HAP-1 (cell line): ENCODE measurements around the gene ZKSCAN4.

Experiments used
- DNase-seq, 2 experiments: peaks; one replicate each; pipeline ENCODE4 v3.0.0-alpha.2; 2016 to 2020; ENCODE audit warnings: low spot score in 2 of 2
- H3K27me3 ChIP-seq: fragments of 250-450 bp; sonication (Bioruptor Pico); 2 replicates; pipeline ENCODE4 v1.5.1; 2020; ENCODE audit warnings: low read depth, mild to moderate bottlenecking, moderate library complexity
- H3K36me3 ChIP-seq: fragments of 250-450 bp; sonication (Bioruptor Pico); replicated peaks from 2 replicates; pipeline ENCODE4 v1.5.1; 2020; ENCODE audit warnings: mild to moderate bottlenecking
- H3K4me1 ChIP-seq: fragments of 250-450 bp; sonication (Bioruptor Pico); 2 replicates; pipeline ENCODE4 v1.5.1; 2020; ENCODE audit warnings: mild to moderate bottlenecking
- H3K4me3 ChIP-seq: fragments of 250-450 bp; sonication (Bioruptor Pico); 2 replicates; pipeline ENCODE4 v1.5.1; 2020; ENCODE audit warnings: mild to moderate bottlenecking, moderate library complexity
- H3K9me3 ChIP-seq: fragments of 250-450 bp; sonication (Bioruptor Pico); 2 replicates; pipeline ENCODE4 v1.5.1; 2020; ENCODE audit warnings: mild to moderate bottlenecking, moderate library complexity
- in situ Hi-C: fragments of 300-500 bp; cut with MboI; formaldehyde crosslinking; loops from 3 replicates; pipeline ENCODE4 v1.14.3; 2020; ENCODE audit warnings: low sequenced_read_pairs, inconsistent platforms, mixed read lengths

Gene ZKSCAN4

DNA sequence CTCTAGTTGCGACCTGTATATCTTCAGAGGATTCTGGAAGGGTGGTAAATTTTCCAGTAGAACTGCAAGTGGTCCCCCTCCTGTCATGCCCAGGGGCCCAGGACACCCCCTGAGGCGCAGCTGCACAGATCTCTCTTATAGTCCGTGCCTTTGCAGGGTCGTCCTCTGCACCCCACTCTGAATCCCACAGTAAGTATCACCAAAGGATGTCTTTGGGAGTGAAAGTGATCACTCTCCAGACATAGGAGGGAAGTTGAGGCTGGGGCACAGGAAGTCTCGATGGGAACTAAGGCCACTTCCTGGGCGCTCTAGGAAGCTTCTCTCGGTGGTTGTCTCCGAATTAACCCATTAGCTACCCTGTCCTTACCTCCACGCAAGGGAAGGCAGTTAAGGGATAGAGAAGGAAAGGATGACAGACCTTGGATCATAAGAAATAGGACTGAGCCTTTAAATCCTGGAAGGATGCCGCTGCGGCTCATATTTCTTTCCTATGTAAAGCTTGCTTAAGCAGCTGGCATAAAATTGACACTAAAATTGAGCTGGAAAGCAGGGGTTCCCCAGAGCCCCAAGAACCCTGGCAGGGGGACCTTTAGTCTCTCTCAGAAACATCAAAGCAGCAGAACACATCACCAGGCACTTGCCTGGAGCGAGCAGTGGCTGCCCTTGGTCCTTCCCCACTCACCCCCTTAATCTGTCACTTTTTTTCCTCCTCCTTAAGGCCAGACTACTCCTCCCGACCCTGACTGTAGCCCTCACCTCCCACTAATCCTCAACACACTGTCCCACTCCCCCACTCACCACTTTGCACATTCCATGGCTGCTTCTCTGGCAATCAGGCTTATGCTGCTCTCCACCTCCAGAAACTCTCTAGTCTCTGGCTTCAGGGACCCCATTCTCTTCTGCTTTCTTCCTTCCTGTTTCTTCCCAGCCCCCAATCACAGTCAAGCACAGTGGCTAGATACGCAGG, at the start of gene ZKSCAN4:
ZKSCAN4 (minus strand) TSS at position 261 of the 967 bp plus-strand sequence. CDS start 289 bp downstream, outside the sequence.
- peak; percentile 81 to 91 for DNase-seq
- in situ Hi-C loops, result loop anchor here (25.0 kb wide), 1 partner anchor 115 kb away; the partner anchor contains the start of gene ZKSCAN8
- peaks cover 13% of the 10 kb centered on the region for H3K4me1 ChIP-seq

DNA sequence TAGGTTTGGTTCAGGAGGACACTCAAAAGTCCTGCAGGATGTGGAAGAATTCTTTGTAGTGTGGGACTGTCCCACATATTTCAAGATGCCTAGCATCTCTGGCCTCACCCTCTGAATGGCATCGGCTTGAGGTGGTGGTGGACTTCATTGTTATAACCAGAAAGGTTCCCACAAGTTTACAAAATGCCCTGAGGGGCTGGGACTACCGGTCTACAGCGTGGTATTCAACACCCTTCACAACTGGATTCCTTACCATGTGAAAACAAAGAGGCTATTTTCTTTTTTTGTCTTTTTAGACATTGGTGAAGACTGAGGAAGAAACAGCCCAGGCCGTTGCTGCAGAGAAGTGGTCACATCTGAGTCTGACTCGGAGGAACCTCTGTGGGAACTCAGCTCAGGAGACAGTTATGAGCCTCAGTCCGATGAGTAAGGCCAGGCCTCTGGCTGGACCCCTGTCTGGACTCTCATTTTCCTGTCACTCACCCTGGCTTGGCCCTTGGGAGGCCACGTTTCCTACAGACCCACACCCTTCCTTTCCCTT, 44.5 kb upstream of the ZKSCAN4 start:
- in situ Hi-C loops, result no loop called here
- H3K36me3 ChIP-seq, result peaks cover 7% of the 10 kb centered on the region
- DNase-seq, result peak in 1 of 2 experiments; percentile 10

More for the DNA sequence above, at the start of gene ZKSCAN4:
- Histone ChIP-seq H3K36me3 (0 out of 2 replicates have a peak, but pooled peaks cover 10% of the 10 kb centered on the region), H3K27me3 (no peaks in the 10 kb centered on the region), H3K9me3 (no peaks in the 10 kb centered on the region), H3K4me3 (peak within 1 kb of the TSS; percentile 54)

DNA sequence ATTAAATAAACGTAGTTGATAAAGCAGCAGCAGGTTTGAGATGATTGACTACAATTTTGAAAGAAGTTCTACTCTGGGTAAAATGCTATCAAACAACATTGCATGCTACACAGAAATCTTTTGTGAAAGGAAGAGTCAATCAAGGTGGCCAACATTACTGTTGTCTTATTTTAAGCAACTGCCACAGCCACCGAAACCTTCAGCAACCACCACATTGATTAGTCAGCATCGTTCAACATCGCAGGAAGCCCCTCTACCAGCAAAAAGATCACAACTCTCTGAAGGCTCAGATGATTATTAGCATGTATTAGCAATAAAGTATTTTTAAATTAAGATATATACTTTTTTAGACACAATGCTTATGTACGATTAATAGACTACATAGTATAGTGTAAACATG, 43.3 kb upstream of the ZKSCAN4 start:
- DNase-seq, result no peak
- in situ Hi-C loops, result no loop called here
- Histone ChIP-seq H3K9me3 (no peaks in the 10 kb centered on the region), H3K36me3 (no peaks in the 10 kb centered on the region; the same call in 1 of the 2 replicates), H3K4me1 (no peaks in the 10 kb centered on the region), H3K27me3 (no peaks in the 10 kb centered on the region), H3K4me3 (no peak overlapping the region)

More for the DNA sequence above, 44.5 kb upstream of the ZKSCAN4 start:
- H3K9me3 ChIP-seq, result no peaks in the 10 kb centered on the region
- no peaks in the 10 kb centered on the region for H3K27me3 ChIP-seq
- no peak overlapping the region for H3K4me3 ChIP-seq
- H3K4me1 ChIP-seq, result no peaks in the 10 kb centered on the region

DNA sequence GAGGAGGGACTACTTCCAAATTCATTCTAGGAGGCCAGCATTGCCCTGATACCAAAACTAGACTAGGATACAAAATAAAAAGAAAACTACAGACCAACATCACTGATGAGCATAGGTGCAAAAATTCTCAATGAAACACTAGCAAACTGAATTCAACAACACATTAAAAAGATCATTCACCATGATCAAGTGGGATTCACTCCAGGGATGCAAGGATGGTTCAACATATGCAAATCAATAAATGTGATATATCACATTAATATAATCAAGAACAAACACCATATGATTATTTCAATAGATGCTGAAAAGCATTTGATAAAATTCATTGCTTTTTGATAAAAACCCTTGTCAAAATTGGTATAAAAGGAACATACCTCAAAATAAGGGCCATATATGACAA, 39.5 kb upstream of the ZKSCAN4 start:
- no peaks in the 10 kb centered on the region for H3K9me3 ChIP-seq
- no peak for DNase-seq
- H3K36me3 ChIP-seq, result peaks cover 14% of the 10 kb centered on the region
- H3K4me1 ChIP-seq, result no peaks in the 10 kb centered on the region
- no peak overlapping the region for H3K4me3 ChIP-seq
- H3K27me3 ChIP-seq, result no peaks in the 10 kb centered on the region
- in situ Hi-C loops, result no loop called here

DNA sequence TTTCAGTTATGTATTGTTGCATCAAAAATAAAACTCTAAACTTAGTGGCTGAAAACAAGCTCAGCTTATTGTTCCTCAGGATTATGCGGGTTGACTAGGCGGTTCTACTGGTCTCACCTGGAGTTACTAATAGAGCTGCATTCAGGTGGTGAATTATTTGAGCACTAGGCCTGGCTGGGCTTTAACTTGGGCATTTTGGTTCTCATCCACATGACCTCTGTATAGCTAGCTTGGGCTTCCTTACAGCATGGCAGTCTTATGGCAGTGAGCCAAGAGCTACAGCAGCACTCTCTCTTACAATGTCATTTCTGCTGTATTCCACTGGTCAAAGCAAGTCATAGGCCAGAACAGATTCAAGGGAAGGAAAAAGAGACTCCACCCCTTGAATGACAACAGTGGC, 30.9 kb upstream of the ZKSCAN4 start:
- H3K27me3 ChIP-seq, result no peaks in the 10 kb centered on the region
- H3K4me3 ChIP-seq, result peak overlapping the region; percentile 74; the same call in 1 of the 2 replicates
- in situ Hi-C loops, result no loop called here
- DNase-seq, result peak in 1 of 2 experiments; percentile 18
- peaks cover 32% of the 10 kb centered on the region for H3K36me3 ChIP-seq
- peaks cover 17% of the 10 kb centered on the region for H3K4me1 ChIP-seq
- H3K9me3 ChIP-seq, result no peaks in the 10 kb centered on the region

DNA sequence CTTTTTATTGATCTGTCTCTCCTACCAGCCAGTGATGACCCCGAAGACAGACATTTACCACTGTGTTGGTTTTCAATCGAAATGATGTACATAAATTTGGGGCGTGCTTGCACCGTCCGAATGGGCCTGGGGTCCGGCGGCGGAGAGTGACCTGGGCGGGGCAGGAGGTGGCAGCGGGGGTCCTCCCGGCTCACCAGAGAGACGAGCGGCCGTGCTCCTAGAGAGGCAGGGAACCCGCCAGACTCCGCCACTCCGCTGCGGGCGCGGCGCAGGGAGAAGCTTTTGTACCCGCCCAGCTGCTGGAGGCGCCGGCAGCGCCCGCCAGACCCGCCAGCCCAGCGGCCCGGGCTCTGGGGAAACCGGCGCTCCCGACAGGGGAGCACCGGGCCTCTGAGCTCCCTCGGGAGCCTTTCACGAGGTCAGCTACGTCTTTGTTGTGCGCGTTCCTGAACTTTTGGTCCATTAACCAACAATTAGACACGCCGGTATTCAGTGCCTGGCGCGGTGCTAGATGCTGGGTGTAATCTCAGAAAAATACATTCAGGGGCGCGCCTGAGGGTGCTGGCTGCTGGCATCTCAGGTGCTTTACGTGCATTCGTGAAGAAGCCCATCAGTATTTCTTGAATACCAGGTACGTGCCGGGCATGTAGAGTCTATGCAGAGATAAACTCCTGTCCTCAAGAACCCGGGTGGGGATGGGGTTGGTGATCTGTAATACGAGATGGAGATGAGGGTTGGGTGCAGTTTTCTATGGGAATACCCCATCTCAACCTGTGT, 29.4 kb upstream of the ZKSCAN4 start, which contains the start of gene PGBD1:
PGBD1 (plus strand) TSS at position 285 of the 777 bp plus-strand sequence. CDS start 2,242 bp downstream, outside the sequence.
- peak within 1 kb of the TSS; percentile 74 for H3K4me3 ChIP-seq
- peaks cover 31% of the 10 kb centered on the region for H3K36me3 ChIP-seq
- no peaks in the 10 kb centered on the region for H3K27me3 ChIP-seq
- peak; percentile 67 to 91 for DNase-seq
- H3K4me1 ChIP-seq, result peaks cover 17% of the 10 kb centered on the region
- in situ Hi-C loops, result no loop called here
- H3K9me3 ChIP-seq, result no peaks in the 10 kb centered on the region

DNA sequence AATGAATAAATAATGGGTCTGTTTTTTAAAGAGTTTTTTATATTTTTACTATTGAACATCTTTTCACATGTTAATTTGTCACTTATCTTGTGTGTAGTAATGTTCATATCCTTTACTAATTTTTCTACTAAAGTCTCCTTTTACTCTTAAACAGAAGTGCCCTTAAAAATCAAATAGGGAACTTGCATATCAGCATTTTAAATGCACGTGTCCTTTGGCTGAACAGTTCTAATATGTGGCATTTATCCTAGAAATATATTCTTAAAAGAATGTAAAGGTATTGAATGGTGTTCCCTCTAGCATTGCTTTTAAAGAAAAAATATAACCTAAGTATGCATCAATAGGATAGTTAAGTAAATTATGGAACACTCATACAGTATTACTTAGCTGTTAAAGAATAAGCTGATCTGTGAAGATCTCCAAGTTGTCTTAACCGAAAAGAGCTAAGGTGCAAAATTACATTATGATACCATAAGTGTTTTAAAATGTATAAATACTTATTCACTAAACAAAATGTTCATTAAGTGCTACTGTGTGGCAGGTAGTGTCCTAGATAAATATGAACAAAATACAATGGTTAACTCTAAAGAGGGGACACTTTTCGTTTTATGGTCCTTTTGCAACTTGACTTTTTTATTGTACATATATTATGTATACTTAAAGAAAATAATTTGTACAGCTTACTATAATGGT, 28.7 kb upstream of the ZKSCAN4 start:
- H3K27me3 ChIP-seq, result no peaks in the 10 kb centered on the region
- H3K9me3 ChIP-seq, result no peaks in the 10 kb centered on the region
- in situ Hi-C loops, result no loop called here
- no peak for DNase-seq
- H3K36me3 ChIP-seq, result peaks cover 31% of the 10 kb centered on the region
- H3K4me3 ChIP-seq, result peak overlapping the region; percentile 74
- peaks cover 17% of the 10 kb centered on the region for H3K4me1 ChIP-seq

DNA sequence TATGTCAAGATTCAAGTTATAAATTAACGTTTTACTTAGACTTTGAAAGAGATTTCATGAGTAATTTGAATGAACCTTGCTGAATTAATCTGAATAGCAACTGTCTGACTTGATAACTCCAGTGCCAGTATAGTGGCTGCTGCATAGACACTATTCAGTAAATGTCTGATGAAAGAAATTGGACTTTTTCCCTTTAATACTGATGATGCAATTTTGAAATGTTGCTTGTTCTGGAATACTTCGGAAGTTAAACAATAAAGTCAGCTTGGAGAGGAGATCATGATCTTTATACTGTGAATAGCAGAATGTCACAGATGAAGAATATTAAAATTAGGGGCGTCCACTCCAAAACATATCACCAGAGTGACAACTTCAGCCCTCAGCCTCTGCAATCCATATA, 25.7 kb upstream of the ZKSCAN4 start:
- DNase-seq, result no peak
- H3K27me3 ChIP-seq, result no peaks in the 10 kb centered on the region
- peaks cover 34% of the 10 kb centered on the region for H3K36me3 ChIP-seq
- no peaks in the 10 kb centered on the region for H3K9me3 ChIP-seq
- peaks cover 17% of the 10 kb centered on the region for H3K4me1 ChIP-seq
- in situ Hi-C loops, result no loop called here
- no peak overlapping the region for H3K4me3 ChIP-seq

DNA sequence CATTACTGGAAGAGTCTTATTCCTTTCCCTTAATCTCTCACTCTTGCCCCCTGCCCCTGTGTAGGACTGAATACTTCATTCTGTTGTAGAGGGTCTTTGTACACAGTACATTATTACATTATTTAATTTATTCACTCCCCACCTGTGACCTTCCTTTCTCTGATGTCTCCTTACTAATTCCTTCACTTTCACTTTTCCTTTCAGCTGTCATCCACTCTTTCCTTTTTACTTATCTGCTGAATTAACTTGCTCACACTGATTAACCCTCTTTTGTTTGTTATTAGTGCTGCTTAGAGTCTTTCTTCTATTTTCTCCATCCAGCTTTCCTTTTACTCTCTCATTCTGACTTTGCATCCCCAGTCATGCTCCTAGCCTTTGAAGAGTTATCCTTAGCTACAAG, 22.8 kb upstream of the ZKSCAN4 start:
- DNase-seq, result no peak
- no peaks in the 10 kb centered on the region for H3K9me3 ChIP-seq
- H3K27me3 ChIP-seq, result no peaks in the 10 kb centered on the region
- in situ Hi-C loops, result loop anchor here (25.0 kb wide), 1 partner anchor 138 kb away; the partner anchor contains the start of gene ZKSCAN8
- no peaks in the 10 kb centered on the region for H3K4me1 ChIP-seq
- no peak overlapping the region for H3K4me3 ChIP-seq
- H3K36me3 ChIP-seq, result peaks cover 37% of the 10 kb centered on the region

DNA sequence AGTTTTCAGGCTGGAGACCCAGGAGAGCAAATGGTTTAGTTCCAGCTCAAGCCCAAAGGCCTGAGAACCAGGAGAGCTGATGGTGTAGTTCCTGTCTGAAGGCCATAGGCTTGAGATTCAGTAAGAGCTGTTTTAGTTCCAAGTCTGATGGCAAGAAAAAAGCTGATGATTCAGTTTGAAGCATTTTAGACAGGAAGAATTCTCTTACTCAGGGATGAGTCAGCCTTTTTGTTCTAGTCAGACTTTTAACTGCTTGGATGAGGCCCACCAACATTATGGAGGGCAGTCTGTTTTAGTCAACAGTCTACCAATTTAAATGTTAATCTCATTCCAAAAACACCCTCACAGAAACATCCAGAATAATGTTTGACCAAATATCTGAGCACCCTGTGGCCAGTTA, 17.4 kb upstream of the ZKSCAN4 start:
- no peak overlapping the region for H3K4me3 ChIP-seq

DNA sequence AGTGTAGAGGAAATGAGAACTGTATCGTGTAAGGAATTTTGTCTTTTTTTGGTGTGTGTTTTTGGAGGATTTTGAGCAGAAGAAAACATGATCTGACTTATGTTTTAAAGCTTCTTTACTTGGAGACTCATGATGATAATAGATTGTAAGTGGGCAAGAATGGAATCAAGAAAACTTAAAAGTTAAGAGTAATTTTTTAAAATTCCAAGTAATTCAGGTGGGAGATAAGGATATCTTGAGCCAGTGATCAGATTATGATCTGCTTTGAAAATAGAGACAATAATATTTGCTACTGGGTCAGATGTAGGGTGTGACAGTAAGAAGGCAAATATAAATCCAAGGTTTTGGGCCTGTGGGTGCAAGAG, 15.6 kb upstream of the ZKSCAN4 start:
- peaks cover 3% of the 10 kb centered on the region; the same call in 1 of the 2 replicates for H3K27me3 ChIP-seq
- in situ Hi-C loops, result loop anchor here (25.0 kb wide), 1 partner anchor 130 kb away; the partner anchor contains the start of gene ZKSCAN8
- peaks cover 8% of the 10 kb centered on the region for H3K4me1 ChIP-seq
- H3K36me3 ChIP-seq, result peaks cover 2% of the 10 kb centered on the region
- H3K9me3 ChIP-seq, result no peaks in the 10 kb centered on the region
- peak overlapping the region; percentile 84 for H3K4me3 ChIP-seq
- no peak for DNase-seq

More for the DNA sequence above, 17.4 kb upstream of the ZKSCAN4 start:
- Histone ChIP-seq H3K27me3 (no peaks in the 10 kb centered on the region), H3K36me3 (peaks cover 14% of the 10 kb centered on the region), H3K9me3 (no peaks in the 10 kb centered on the region), H3K4me1 (peaks cover 8% of the 10 kb centered on the region)
- in situ Hi-C loops, result loop anchor here (25.0 kb wide), 1 partner anchor 132 kb away; the partner anchor contains the start of gene ZKSCAN8
- DNase-seq, result no peak

DNA sequence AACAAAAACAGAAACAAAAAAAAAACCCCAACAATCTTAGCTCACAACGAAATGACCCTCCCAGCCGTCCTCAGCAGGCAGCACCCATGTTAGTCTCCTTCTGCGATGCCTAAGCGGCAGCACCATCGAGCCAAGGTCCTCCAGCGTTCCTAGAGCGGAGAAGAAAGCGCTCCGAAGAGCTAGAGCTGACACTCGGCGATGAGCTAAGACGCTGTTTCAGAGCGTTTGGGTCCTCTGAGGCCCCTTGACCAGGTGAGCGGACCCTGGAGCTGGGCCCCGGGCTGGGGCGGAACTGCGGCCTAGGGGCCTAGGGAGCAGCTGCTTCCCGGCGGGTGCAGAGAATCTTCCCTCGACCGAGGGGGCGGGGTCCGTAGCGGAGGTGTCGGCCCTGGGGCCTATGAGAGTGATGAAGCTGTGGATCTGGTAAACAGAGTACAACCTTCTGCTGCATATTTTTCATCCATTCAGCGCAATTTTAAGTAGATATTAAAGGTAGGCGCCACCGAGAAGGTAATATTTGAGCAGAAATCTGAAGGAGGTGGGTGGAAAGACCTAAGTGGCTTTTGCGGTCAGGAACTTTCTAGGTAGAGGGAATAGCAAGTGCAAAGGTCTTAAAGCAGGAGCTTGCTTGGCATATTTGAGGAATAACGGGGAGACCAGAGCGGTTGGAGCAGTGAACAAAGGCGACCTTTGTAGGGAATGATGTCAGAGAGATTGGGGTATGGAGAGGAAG, 15.1 kb upstream of the ZKSCAN4 start, which contains the start of gene ZSCAN26:
ZSCAN26 (plus strand) TSS at position 182 of the 733 bp plus-strand sequence. CDS start 4,777 bp downstream, outside the sequence.
- peak; percentile 64 to 88 for DNase-seq
- peaks cover 8% of the 10 kb centered on the region for H3K4me1 ChIP-seq
- no peaks in the 10 kb centered on the region for H3K9me3 ChIP-seq
- H3K27me3 ChIP-seq, result peaks cover 3% of the 10 kb centered on the region; the same call in 1 of the 2 replicates
- peak within 1 kb of the TSS; percentile 84 for H3K4me3 ChIP-seq
- H3K36me3 ChIP-seq, result no peaks in the 10 kb centered on the region
- in situ Hi-C loops, result loop anchor here (25.0 kb wide), 1 partner anchor 130 kb away; the partner anchor contains the start of gene ZKSCAN8
